Transverse colon (tissue), 4 donors: ENCODE measurements around the gene INTS15. TPM values are rescaled to one million over a fixed set of nuclear protein-coding genes. Genes with fewer than 3 reads are reported as not detected.

ENCODE experiments used
- DNase-seq: peaks from one replicate; pipeline ENCODE4 v3.0.0-alpha.2; 2019
- H3K27ac ChIP-seq, 4 donors: fragments of 200-600 bp; sonication (generic); 2 replicates each; pipeline ENCODE4 v1.5.1; 2016 to 2018; ENCODE audit warnings: inconsistent platforms in 4 of 4
- H3K27me3 ChIP-seq: fragments of 200-600 bp; sonication (generic); 2 replicates; pipeline ENCODE4 v1.5.1; 2017; ENCODE audit warnings: inconsistent platforms
- H3K36me3 ChIP-seq, 4 donors: fragments of 200-600 bp; sonication (generic); 2 replicates each; pipeline ENCODE4 v1.5.1; 2017 to 2019; ENCODE audit warnings: inconsistent platforms in 4 of 4
- H3K4me1 ChIP-seq, 4 donors: fragments of 200-600 bp; sonication (generic); 2 replicates each; pipeline ENCODE4 v1.5.1; 2017 to 2020; ENCODE audit warnings: inconsistent platforms in 4 of 4
- H3K4me3 ChIP-seq, 4 donors: fragments of 200-600 bp; sonication (generic); 1 replicate in 1 of 4; 2 replicates in 3 of 4; pipeline versions ENCODE4 v1.5.1 to v1.6.1; 2017 to 2019; ENCODE audit warnings: inconsistent platforms in 4 of 4
- H3K9me3 ChIP-seq, 2 donors: fragments of 200-600 bp; sonication (generic); 2 replicates each; pipeline ENCODE4 v1.5.1; 2017 to 2019; ENCODE audit warnings: inconsistent platforms in 2 of 2
- EP300 ChIP-seq: sonication (generic); formaldehyde crosslinking; IDR thresholded peaks from one replicate; pipeline ENCODE4 v1.6.1; 2017; ENCODE audit warnings: antibody characterized with exemption, low read depth
- POLR2A ChIP-seq: fragments of 450-650 bp; IDR thresholded peaks from one replicate; pipeline ENCODE4 v1.6.1; 2016; ENCODE audit warnings: antibody characterized with exemption, mild to moderate bottlenecking, moderate library complexity
- POLR2AphosphoS5 ChIP-seq, 3 donors: sonication (generic); formaldehyde crosslinking; IDR thresholded peaks; one replicate each; pipeline ENCODE4 v1.6.1; 2016; ENCODE audit warnings: antibody characterized with exemption in 3 of 3
- WGBS, 2 donors: methylation state at CpG; one replicate each; pipeline ENCODE4 v1.1.5; 2018; ENCODE audit warnings: low coverage in 1 of 2; 5-methylcytosine and 5-hydroxymethylcytosine counted together
- in situ Hi-C, 4 donors: fragments of 200-750 bp; cut with MboI; loops; one replicate each; pipeline versions ENCODE4 v1.15.0 to v1.15.1; 2017; ENCODE audit warnings: low sequenced_read_pairs in 3 of 4, low pct_ligation_motif_present in 1 of 4, low pct_unique_long_range_greater_than_20kb in 1 of 4
- intact Hi-C: fragments of 100-400 bp; cut with DNase I; formaldehyde crosslinking; loops from one replicate; pipeline ENCODE4 v1.15.1; 2023; ENCODE audit warnings: low total_unique reads
- total RNA-seq, 4 donors: library from RNA; depleted of rRNA; stranded (reverse); fragments of >200 nt; gene quantifications; one replicate each; pipeline ENCODE4 v1.1.0, GENCODE V29; 2016
- TF ChIP-seq, protein P1 (sequence below), 5 experiments: fragments of 200-600 bp in 3 of 5; fragments of 450-650 bp in 2 of 5; sonication (generic) in 3 of 5; IDR thresholded peaks; 1 replicate in 2 of 5; 2 replicates in 3 of 5; pipeline ENCODE4 v1.5.1; 2016 to 2017; ENCODE audit warnings: antibody characterized with exemption in 5 of 5, inconsistent platforms in 3 of 5, mild to moderate bottlenecking in 2 of 5, moderate library complexity in 1 of 5

Gene INTS15
- total RNA-seq, 4 donors from 2014 or later, result 21.8 to 56.5 (median 32.6) TPM

DNA sequence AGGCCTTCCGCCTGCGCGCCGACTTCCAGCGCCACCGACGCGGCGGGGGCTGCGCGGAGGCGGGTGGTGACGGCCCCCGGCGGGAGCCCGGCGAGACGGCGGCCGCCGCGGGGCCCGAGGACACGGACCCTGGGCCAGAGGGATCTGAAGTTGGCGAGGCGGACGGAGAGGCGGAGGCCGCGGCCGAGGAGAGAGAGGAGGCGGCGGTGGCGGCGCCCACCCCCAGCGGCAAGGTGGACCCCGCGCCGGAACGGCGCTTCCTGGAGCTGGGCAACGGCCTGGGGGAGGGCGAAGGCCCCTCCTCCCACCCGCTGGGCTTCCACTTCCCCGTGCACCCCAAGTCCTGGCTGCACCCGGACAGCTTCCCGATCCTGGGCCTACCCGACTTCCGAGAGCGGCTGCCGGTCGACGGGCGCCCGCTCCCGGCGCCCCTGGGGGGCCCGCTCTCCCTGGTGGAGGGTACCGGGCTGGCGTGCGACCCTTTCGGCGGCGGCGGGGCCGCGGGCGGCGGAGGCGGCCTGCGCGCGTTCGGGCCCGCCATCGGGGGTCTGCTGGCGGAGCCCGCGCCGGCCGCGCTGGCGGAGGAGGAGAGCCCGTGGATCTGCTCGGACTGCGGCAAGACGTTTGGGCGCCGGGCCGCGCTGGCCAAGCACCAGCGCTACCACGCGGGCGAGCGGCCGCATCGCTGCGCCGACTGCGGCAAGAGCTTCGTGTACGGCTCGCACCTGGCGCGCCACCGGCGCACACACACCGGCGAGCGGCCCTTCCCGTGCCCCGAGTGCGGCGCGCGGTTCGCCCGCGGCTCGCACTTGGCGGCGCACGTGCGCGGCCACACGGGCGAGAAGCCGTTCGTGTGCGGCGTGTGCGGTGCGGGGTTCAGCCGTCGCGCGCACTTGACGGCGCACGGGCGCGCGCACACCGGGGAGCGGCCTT lies 63.5 kb downstream of the INTS15 start:
- intact Hi-C loops (no loop called here), in situ Hi-C loops (no loop called here)
- no peak overlapping the region for H3K27ac ChIP-seq
- DNase-seq, result no peak
- no peaks in the 10 kb centered on the region for H3K4me1 ChIP-seq
- TF ChIP-seq EP300 (no peak), POLR2AphosphoS5 (IDR thresholded peaks at IDR 0.05) (no peak), POLR2A (no peak)
- TF ChIP-seq, protein P1, sequence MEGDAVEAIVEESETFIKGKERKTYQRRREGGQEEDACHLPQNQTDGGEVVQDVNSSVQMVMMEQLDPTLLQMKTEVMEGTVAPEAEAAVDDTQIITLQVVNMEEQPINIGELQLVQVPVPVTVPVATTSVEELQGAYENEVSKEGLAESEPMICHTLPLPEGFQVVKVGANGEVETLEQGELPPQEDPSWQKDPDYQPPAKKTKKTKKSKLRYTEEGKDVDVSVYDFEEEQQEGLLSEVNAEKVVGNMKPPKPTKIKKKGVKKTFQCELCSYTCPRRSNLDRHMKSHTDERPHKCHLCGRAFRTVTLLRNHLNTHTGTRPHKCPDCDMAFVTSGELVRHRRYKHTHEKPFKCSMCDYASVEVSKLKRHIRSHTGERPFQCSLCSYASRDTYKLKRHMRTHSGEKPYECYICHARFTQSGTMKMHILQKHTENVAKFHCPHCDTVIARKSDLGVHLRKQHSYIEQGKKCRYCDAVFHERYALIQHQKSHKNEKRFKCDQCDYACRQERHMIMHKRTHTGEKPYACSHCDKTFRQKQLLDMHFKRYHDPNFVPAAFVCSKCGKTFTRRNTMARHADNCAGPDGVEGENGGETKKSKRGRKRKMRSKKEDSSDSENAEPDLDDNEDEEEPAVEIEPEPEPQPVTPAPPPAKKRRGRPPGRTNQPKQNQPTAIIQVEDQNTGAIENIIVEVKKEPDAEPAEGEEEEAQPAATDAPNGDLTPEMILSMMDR (IDR thresholded peaks at IDR 0.05), result no peak
- no peaks in the 10 kb centered on the region for H3K9me3 ChIP-seq
- H3K4me3 ChIP-seq, result no peak overlapping the region
- H3K36me3 ChIP-seq, result peaks cover 0 to 38% (median 12%) of the 10 kb centered on the region in 4 donors
- H3K27me3 ChIP-seq, result no peaks in the 10 kb centered on the region
- WGBS, 2 donors, result 97% methylated on average over 143 of the region's 146 CpGs; no CpG with 5 or more reads in 1 of the 2 donors

DNA sequence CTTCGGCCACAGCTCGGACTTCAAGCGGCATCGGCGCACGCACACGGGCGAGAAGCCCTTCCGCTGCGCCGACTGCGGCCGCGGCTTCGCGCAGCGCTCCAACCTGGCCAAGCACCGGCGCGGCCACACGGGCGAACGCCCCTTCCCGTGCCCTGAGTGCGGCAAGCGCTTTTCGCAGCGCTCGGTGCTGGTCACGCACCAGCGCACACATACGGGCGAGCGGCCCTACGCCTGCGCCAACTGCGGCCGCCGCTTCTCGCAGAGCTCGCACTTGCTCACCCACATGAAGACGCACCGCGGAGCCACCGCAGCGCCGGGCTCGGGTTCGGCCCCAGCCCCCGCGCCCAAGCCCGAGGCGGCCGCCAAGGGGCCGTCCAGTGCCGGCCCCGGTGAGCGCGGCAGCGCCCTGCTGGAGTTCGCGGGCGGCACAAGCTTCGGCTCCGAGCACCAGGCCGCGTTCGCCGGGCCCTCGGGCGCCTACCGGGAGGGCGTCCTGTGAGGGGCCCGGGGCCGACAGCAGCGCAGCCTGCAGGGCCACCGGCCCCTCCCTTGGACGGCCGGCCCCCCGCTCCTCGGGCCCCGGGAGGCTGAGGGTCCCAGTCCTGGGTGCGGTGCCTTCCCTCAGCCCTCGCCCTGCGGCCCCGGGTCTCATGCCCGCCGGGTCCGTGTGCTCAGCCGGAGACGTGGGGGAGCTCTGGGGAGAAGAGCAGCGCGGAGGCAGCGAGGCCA lies 64.5 kb downstream of the INTS15 start:
- no peak for DNase-seq
- Histone ChIP-seq H3K36me3 (peaks cover 0 to 37% (median 12%) of the 10 kb centered on the region in 4 donors), H3K27ac (no peak overlapping the region), H3K4me1 (no peaks in the 10 kb centered on the region), H3K9me3 (no peaks in the 10 kb centered on the region), H3K27me3 (peaks cover 6% of the 10 kb centered on the region), H3K4me3 (no peak overlapping the region)
- TF ChIP-seq, protein P1 (IDR thresholded peaks at IDR 0.05), result no peak
- no peak for TF ChIP-seq POLR2A
- TF ChIP-seq EP300, result no peak
- TF ChIP-seq POLR2AphosphoS5 (IDR thresholded peaks at IDR 0.05), result no peak
- intact Hi-C loops (no loop called here), in situ Hi-C loops (no loop called here)
- 97% methylated on average over 89 of the region's 94 CpGs; no CpG with 5 or more reads in 1 of the 2 donors for WGBS, 2 donors

DNA sequence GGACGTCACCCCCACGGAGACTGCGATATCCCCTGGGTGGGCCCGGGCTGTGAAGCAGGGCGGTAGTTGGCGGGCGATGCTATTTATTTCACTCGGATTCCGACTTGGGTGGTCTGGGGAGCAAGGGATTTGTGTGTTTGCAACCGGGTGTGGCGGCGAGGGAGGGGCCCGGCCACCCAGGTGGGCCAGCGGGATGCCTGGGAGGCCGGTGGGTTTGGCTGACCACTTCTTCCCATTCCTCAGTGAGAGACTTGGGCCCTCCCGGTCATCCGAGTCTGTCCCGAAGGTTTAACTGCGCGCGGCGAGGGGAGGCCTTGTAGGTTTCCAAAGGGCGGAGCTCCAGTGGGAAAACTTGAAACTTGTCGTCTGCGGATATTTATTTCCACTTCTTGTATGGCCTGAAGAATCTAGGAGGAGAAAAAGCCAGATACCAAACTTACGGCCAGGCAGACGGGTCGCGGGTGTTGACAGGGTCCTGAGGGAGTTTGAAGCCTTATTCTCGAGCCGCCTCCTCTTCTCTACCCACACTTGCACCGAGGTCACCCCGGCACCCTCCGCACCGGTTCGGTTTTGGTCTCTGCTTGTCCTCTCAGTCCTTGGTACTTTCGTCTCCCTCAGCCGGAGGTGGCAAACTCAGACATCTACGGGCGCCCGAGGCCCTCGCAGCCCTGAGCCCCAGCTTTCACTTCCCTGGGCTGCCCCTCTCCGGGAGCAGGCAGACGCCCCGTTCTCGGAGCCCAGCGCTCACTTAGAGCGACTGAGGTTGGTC lies 65.2 kb downstream of the INTS15 start:
- TF ChIP-seq POLR2AphosphoS5 (IDR thresholded peaks at IDR 0.05) (no peak), POLR2A (no peak), EP300 (no peak)
- TF ChIP-seq, protein P1 (IDR thresholded peaks at IDR 0.05), result no peak
- intact Hi-C loops (no loop called here), in situ Hi-C loops (no loop called here)
- Histone ChIP-seq H3K27ac (no peak overlapping the region), H3K36me3 (peaks cover 0 to 30% (median 12%) of the 10 kb centered on the region in 4 donors), H3K4me3 (no peak overlapping the region), H3K27me3 (peaks cover 6% of the 10 kb centered on the region), H3K9me3 (no peaks in the 10 kb centered on the region), H3K4me1 (no peaks in the 10 kb centered on the region)
- 91 to 98% methylated on average over 7 to 48 of the region's 48 CpGs for WGBS, 2 donors
- no peak for DNase-seq
